Omental fat pad (tissue), 4 donors: ENCODE data around the gene PDCD11. TPM values are rescaled to one million over a fixed set of nuclear protein-coding genes. Genes with fewer than 3 reads are reported as not detected.

ENCODE experiments used
- ATAC-seq: fragments of 150-250 bp; one replicate; pipeline ENCODE4 v1.9.1; 2016; ENCODE audit warnings: mild to moderate bottlenecking, moderate library complexity; ENCODE audit not compliant: low FRiP score
- DNase-seq: peaks from one replicate; pipeline ENCODE4 v3.0.0-alpha.2; 2019; ENCODE audit warnings: low spot score
- total RNA-seq, 4 donors: library from RNA; depleted of rRNA; stranded (reverse); fragments of >200 nt; gene quantifications; one replicate each; pipeline ENCODE4 v1.1.0, GENCODE V29; 2016
- TF ChIP-seq, protein P1 (sequence below), 3 donors: fragments of 450-650 bp; IDR thresholded peaks; one replicate each; pipeline ENCODE4 v1.5.1; 2016 to 2017; ENCODE audit warnings: antibody characterized with exemption in 3 of 3, mild to moderate bottlenecking in 3 of 3, moderate library complexity in 2 of 3

The PDCD11 gene
- total RNA-seq, 4 donors from 2014 or later: 16.1 to 55.2 (median 23.8) TPM

DNA sequence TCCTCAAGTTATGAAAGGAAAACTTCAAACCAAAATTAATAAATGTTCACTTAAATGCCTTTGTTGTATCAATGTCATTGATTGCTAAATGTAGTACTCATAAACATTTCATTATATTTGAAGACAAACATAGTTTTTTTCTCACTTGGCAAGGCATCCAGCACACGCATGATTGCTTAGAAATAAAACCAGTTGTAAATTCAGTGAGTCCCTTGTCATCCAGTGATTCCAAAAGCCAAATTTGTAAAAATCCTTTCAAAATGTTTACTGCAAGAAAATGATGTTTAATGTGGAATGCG is 90.9 kb downstream of the PDCD11 start:
- TF ChIP-seq, protein P1, sequence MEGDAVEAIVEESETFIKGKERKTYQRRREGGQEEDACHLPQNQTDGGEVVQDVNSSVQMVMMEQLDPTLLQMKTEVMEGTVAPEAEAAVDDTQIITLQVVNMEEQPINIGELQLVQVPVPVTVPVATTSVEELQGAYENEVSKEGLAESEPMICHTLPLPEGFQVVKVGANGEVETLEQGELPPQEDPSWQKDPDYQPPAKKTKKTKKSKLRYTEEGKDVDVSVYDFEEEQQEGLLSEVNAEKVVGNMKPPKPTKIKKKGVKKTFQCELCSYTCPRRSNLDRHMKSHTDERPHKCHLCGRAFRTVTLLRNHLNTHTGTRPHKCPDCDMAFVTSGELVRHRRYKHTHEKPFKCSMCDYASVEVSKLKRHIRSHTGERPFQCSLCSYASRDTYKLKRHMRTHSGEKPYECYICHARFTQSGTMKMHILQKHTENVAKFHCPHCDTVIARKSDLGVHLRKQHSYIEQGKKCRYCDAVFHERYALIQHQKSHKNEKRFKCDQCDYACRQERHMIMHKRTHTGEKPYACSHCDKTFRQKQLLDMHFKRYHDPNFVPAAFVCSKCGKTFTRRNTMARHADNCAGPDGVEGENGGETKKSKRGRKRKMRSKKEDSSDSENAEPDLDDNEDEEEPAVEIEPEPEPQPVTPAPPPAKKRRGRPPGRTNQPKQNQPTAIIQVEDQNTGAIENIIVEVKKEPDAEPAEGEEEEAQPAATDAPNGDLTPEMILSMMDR (IDR thresholded peaks at IDR 0.05): no peak
- ATAC-seq (no peak), DNase-seq (no peak)

DNA sequence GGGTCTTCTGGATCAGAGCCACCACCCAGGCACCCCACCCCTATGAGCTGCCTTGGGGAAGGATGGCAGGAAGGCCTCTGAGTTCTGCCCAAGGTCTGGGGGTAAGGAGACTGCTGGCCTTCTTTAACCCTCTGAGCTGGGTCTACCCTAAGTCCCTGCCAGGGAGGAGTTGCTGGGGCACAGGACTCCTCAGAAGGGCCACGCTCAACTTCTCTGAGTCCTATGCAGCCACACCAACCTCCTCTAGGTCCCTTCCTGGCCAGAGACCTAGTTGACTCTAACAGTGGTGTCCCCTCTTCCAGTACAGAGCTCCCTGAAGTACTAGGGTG is 94.5 kb downstream of the PDCD11 start:
- DNase-seq (no peak), ATAC-seq (no peak)
- TF ChIP-seq, protein P1 (IDR thresholded peaks at IDR 0.05): no peak

DNA sequence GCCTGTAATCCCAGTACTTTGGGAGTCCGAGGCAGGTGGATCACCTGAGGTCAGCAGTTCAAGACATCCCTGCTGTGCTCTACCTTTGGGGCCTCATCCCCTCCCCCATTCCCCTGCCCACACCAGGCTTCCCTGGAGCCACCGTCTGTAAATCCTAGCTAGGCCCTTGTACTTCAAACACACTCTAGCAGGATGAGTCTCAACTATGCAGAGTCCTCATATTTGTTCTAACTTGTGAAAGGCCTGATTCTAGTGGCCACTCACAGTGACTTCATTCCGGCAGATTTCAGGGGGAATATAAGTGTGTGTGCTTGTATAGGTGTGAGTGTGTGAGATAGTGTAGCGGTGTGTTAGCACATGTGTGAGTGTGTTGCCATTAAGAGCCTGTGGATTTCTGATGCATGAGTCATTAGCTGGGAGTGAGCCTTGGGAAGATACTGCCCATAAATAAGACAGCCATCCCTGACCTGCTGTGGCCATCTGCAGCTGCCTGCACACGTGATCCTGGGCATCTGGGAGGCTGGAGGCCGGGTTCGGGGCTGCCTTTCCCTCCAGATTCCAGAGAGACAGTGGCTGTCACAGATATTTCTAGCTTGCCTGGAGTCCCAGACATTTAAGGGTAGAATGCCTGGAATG is 95.4 kb downstream of the PDCD11 start:
- TF ChIP-seq, protein P1 (IDR thresholded peaks at IDR 0.05): no peak
- DNase-seq (no peak), ATAC-seq (peak; percentile 85)

DNA sequence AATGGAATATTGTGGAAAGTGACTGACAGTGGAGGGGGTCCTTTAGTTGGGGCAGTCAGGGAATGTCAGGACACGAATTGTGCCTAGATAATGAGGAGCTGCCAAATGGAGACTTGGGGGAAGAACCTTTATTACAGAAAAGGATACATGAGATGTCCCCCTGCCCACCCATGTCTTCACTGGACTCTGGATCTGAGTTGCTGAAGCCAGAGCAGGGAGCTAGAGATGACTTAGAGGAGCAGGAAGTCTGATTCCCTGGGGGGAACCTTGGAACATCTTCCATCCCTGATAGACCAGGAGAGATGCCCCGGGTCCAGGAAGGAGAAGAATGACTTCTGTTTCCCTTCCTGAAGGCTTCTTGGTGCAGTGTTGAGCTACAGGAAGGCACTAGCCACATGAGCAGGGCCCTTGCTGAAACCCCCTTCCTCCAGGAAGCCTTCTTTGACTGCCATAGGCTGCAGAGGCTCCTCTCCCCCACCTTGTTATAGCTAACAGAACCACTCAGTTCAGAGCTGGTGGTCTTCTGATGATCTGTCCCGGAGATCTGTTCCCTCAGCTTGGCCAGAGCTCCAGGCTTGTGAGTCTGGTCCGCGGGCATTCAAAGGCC is 96.3 kb downstream of the PDCD11 start:
- TF ChIP-seq, protein P1 (IDR thresholded peaks at IDR 0.05): no peak
- ATAC-seq (no peak), DNase-seq (no peak)

DNA sequence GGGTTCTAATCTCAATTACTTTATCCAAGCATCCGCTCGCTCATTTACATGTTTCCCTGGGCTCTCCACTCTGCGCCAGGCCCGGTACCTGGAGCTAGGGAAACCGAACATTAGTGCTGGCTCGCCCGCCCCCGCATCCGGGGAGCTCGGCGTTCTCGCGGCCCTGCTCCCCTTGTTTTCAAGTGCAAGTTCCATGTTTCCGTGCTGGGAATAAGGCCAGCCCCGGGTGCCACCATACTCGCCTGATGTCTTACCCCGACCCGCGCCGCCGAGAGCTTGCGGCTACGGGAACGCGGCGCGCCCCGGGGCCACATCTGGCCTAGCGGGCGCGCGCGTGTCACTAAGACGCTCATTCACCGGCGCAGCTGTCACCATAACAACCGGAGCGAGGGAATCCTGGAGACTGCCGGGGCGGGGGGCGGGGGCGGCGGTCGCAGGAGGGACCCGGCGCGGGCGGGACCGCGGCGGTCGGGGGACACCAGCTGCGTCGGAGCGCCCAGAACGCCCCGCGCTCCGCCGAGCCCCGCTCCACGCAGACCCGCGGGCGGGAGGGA is 97.0 kb downstream of the PDCD11 start, which contains the start of gene NEURL1:
TSS of gene NEURL1 (plus strand) at position 344 of the 554 bp plus-strand sequence. CDS start 683 bp downstream, outside the sequence.
- TF ChIP-seq, protein P1 (IDR thresholded peaks at IDR 0.05): no peak
- ATAC-seq: no peak
- DNase-seq: no peak

DNA sequence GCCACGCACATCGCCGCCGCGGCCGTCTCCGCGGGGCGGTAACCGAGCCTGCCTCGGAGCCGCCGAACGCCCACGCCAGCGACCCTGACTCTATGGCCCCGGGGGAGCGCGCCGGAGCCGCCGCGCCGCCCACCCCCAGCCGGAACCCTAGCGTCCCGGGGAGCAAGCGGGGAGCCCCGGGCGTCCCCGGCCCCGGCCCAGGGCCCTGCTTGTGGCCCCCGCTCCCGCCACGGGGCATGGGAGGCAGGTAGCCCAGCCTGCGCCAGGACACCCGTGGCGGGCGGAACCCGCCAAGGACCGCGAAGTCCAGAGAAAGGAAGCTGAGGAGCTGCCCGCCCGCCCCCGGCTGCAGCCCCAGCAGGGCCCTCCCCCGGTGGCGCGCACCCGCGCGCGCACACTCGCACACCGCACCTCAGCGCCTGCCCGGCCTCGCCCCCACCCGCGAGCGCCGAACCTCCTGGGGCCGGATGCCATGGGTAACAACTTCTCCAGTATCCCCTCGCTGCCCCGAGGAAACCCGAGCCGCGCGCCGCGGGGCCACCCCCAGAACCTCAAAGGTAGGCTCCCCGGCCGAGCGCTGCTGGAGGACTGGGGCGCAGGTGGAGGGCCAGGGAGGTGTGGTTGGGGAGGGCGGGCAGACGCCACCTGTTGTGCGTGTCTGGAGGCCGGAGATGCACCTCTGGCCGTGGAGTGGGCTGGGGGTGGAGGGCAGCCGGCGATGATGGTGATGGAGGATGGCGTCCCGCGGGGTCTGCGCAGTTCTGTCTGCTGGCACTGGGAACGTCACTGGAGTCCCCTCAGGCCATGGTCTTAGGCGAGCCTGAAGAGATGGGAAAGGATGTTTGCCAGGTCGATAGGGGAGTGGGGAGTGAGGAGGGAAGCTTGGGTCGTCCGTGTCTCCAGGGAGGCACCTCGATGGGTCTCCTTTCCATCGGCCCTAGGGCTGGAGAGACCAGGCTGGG is 97.8 kb downstream of the PDCD11 start:
- TF ChIP-seq, protein P1 (IDR thresholded peaks at IDR 0.05): no peak

More for the DNA sequence above, 97.8 kb downstream of the PDCD11 start:
- ATAC-seq (peak; percentile 14), DNase-seq (no peak)
